ENCODE data around the gene SLC17A7. TPM values are rescaled to one million over a fixed set of nuclear protein-coding genes. Genes with fewer than 3 reads are reported as not detected.

SLC17A7 gene
- total and polyA plus RNA-seq, 2 donors (not counting 1 experiment from before 2014, with no cell fraction given), result 0.08 to 0.33 TPM

GRCh38 chr19:49421878-49422202 lies 19.5 kb downstream of the SLC17A7 start:
- no peak for DNase-seq (ENCODE audit: low read depth in 2 of 2)
- H3K4me2 ChIP-seq (ENCODE audit: extremely low read depth, insufficient read depth, low read length), result no peak overlapping the region
- no peaks in the 10 kb centered on the region for H3K36me3 ChIP-seq (ENCODE audit: control insufficient read depth, insufficient read depth, low read length)
- peaks cover 79% of the 10 kb centered on the region for H3K27me3 ChIP-seq (ENCODE audit: control insufficient read depth, insufficient read depth, low read length)
- no peak overlapping the region for H3K4me3 ChIP-seq (replicated peaks in 1 of 4; ENCODE audit: control extremely low read depth in 1 of 4, insufficient read depth in 1 of 4, low read depth in 3 of 4, low read length in 4 of 4)
- H3K9ac ChIP-seq (ENCODE audit: insufficient read depth, low read length), result no peak overlapping the region
- no peaks in the 10 kb centered on the region for H4K20me1 ChIP-seq (ENCODE audit: control insufficient read depth, extremely low read depth, insufficient read depth, low read length)
- no peaks in the 10 kb centered on the region for H3K79me2 ChIP-seq (ENCODE audit: control insufficient read depth, insufficient read depth, low read length)
- no peaks in the 10 kb centered on the region for H3K9me3 ChIP-seq (ENCODE audit: control insufficient read depth, insufficient read depth, low read depth, low read length)
- H3K4me1 ChIP-seq (ENCODE audit: control insufficient read depth, extremely low read depth, insufficient read depth, low read length), result no peaks in the 10 kb centered on the region
- H2AFZ ChIP-seq (ENCODE audit: low read length), result no peak overlapping the region
- H3K27ac ChIP-seq (ENCODE audit: insufficient read depth, low read length), result no peak overlapping the region
- TF ChIP-seq EZH2 (IDR thresholded peaks at IDR 0.05; ENCODE audit: low read length, missing control alignments), result no peak
- no peak for TF ChIP-seq CTCF (conservative IDR thresholded peaks at IDR 0.05 in 1 of 2, IDR thresholded peaks at IDR 0.05 in 1 of 2; ENCODE audit: low read depth in 1 of 2, low read length in 2 of 2)

GRCh38 chr19:49421039-49421877 lies 20.1 kb downstream of the SLC17A7 start:
- Histone ChIP-seq H4K20me1 (ENCODE audit: control insufficient read depth, extremely low read depth, insufficient read depth, low read length) (no peaks in the 10 kb centered on the region), H3K4me2 (ENCODE audit: extremely low read depth, insufficient read depth, low read length) (no peak overlapping the region), H3K27me3 (ENCODE audit: control insufficient read depth, insufficient read depth, low read length) (peaks cover 75% of the 10 kb centered on the region), H3K9ac (ENCODE audit: insufficient read depth, low read length) (no peak overlapping the region), H3K36me3 (ENCODE audit: control insufficient read depth, insufficient read depth, low read length) (no peaks in the 10 kb centered on the region), H2AFZ (ENCODE audit: low read length) (no peak overlapping the region), H3K4me3 (replicated peaks in 1 of 4; ENCODE audit: control extremely low read depth in 1 of 4, insufficient read depth in 1 of 4, low read depth in 3 of 4, low read length in 4 of 4) (no peak overlapping the region), H3K9me3 (ENCODE audit: control insufficient read depth, insufficient read depth, low read depth, low read length) (no peaks in the 10 kb centered on the region), H3K79me2 (ENCODE audit: control insufficient read depth, insufficient read depth, low read length) (no peaks in the 10 kb centered on the region), H3K27ac (ENCODE audit: insufficient read depth, low read length) (no peak overlapping the region), H3K4me1 (ENCODE audit: control insufficient read depth, extremely low read depth, insufficient read depth, low read length) (no peaks in the 10 kb centered on the region)
- DNase-seq (ENCODE audit: low read depth in 2 of 2), result peak; percentile 20 to 44
- TF ChIP-seq CTCF (conservative IDR thresholded peaks at IDR 0.05 in 1 of 2, IDR thresholded peaks at IDR 0.05 in 1 of 2; ENCODE audit: low read depth in 1 of 2, low read length in 2 of 2) (no peak), EZH2 (IDR thresholded peaks at IDR 0.05; ENCODE audit: low read length, missing control alignments) (peak; percentile 72)

DNA sequence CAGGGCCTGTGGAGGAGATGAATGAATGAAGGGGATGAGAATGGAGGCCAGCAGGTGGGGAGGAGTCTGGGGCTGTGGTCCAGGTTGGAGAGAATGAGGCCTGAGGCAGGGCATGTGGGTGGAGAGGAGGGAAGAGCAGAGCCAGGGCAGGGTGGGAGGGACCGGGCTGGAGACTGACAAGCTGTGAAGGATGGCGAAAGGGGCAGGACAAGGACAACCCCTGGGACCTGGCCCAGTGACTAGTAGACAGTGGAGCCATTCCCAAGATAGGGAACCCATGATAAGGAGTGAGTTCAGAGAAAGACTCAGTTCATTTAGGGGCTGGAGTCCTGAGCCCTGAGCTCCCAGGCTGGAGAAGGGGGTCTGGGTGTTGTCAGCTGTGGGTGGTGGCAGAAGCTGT lies 21.1 kb downstream of the SLC17A7 start:
- Histone ChIP-seq H4K20me1 (ENCODE audit: control insufficient read depth, extremely low read depth, insufficient read depth, low read length) (no peaks in the 10 kb centered on the region), H3K27me3 (ENCODE audit: control insufficient read depth, insufficient read depth, low read length) (peaks cover 66% of the 10 kb centered on the region), H3K36me3 (ENCODE audit: control insufficient read depth, insufficient read depth, low read length) (no peaks in the 10 kb centered on the region), H3K27ac (ENCODE audit: insufficient read depth, low read length) (no peak overlapping the region), H3K4me1 (ENCODE audit: control insufficient read depth, extremely low read depth, insufficient read depth, low read length) (no peaks in the 10 kb centered on the region), H3K9ac (ENCODE audit: insufficient read depth, low read length) (no peak overlapping the region), H2AFZ (ENCODE audit: low read length) (no peak overlapping the region), H3K4me3 (replicated peaks in 1 of 4; ENCODE audit: control extremely low read depth in 1 of 4, insufficient read depth in 1 of 4, low read depth in 3 of 4, low read length in 4 of 4) (no peak overlapping the region), H3K79me2 (ENCODE audit: control insufficient read depth, insufficient read depth, low read length) (no peaks in the 10 kb centered on the region), H3K9me3 (ENCODE audit: control insufficient read depth, insufficient read depth, low read depth, low read length) (no peaks in the 10 kb centered on the region), H3K4me2 (ENCODE audit: extremely low read depth, insufficient read depth, low read length) (no peak overlapping the region)
- no peak for TF ChIP-seq EZH2 (IDR thresholded peaks at IDR 0.05; ENCODE audit: low read length, missing control alignments)
- no peak for TF ChIP-seq CTCF (conservative IDR thresholded peaks at IDR 0.05 in 1 of 2, IDR thresholded peaks at IDR 0.05 in 1 of 2; ENCODE audit: low read depth in 1 of 2, low read length in 2 of 2)
- no peak for DNase-seq (ENCODE audit: low read depth in 2 of 2)

Measured in fibroblast of lung (primary cell).